Measurements from ENCODE around the gene CDC73. TPM values are rescaled to one million over a fixed set of nuclear protein-coding genes. Genes with fewer than 3 reads are reported as not detected.

Gene CDC73
- total RNA-seq, 2 experiments from 2014 or later: 65.4 to 66.5 TPM

DNA sequence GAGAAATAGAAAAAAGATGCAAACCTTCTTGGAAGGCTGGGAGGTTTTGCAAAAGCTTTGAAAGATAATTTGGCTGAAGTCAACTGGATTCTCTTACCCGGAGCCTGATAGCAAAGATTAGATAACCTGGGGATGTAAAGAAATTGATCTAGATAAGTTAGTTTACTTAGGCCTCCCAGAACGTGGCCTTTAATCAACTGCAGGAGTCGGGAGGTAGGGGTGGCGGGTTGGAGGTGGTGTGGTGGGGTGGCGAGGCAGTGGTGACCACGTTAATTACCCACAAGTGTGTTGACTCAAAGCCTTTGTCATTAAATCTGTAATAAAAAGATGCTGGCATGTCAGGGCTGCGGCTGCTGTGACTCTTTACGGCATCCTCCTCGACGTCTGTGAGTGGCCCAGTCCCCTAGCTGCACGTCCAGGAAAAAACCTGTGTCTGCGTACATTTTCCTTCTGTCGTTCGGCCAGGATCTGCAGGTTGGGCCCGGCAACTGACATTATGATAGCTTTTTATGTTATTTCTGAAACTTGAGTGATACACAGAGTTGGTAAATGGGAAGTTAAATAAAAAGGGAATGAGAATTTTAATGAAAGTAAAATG lies 115.6 kb downstream of the CDC73 start:
- H3K36me3 ChIP-seq (ENCODE audit: insufficient read depth, low read length): peaks cover 48% of the 10 kb centered on the region
- no peak overlapping the region for H3K4me3 Mint-ChIP-seq
- ATAC-seq (ENCODE audit: poor library complexity) (no peak), DNase-seq (no peak)
- no peaks in the 10 kb centered on the region for H3K9me3 Mint-ChIP-seq
- no peaks in the 10 kb centered on the region for H3K27me3 ChIP-seq (ENCODE audit: control insufficient read depth in 1 of 2, insufficient read depth in 2 of 2, low read length in 2 of 2)
- H3K4me1 ChIP-seq (ENCODE audit: insufficient read depth, low read length): peaks cover 9% of the 10 kb centered on the region
- no peaks in the 10 kb centered on the region for H3K27me3 Mint-ChIP-seq
- H3K9me3 ChIP-seq (ENCODE audit: control insufficient read depth in 1 of 2, insufficient read depth in 1 of 2, low read length in 2 of 2): peaks cover 0 to 15% of the 10 kb centered on the region in 2 experiments
- intact Hi-C loops (cut with DNase I, micrococcal nuclease): no loop called here
- TF ChIP-seq, protein P1, sequence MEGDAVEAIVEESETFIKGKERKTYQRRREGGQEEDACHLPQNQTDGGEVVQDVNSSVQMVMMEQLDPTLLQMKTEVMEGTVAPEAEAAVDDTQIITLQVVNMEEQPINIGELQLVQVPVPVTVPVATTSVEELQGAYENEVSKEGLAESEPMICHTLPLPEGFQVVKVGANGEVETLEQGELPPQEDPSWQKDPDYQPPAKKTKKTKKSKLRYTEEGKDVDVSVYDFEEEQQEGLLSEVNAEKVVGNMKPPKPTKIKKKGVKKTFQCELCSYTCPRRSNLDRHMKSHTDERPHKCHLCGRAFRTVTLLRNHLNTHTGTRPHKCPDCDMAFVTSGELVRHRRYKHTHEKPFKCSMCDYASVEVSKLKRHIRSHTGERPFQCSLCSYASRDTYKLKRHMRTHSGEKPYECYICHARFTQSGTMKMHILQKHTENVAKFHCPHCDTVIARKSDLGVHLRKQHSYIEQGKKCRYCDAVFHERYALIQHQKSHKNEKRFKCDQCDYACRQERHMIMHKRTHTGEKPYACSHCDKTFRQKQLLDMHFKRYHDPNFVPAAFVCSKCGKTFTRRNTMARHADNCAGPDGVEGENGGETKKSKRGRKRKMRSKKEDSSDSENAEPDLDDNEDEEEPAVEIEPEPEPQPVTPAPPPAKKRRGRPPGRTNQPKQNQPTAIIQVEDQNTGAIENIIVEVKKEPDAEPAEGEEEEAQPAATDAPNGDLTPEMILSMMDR (IDR thresholded peaks at IDR 0.05): no peak
- H3K4me3 ChIP-seq (ENCODE audit: low read length): no peak overlapping the region
- H3K27ac Mint-ChIP-seq: no peak overlapping the region
- ChIA-PET CTCF (no interaction called here), POLR2A (no interaction called here)
- peaks cover 86% of the 10 kb centered on the region for H3K36me3 Mint-ChIP-seq (ENCODE audit: low read depth)
- no peak overlapping the region for H3K27ac ChIP-seq (ENCODE audit: low read depth in 1 of 2, low read length in 2 of 2)
- H3K4me1 Mint-ChIP-seq (ENCODE audit: low read depth): peaks cover 32% of the 10 kb centered on the region

- H3K27ac ChIP-seq (ENCODE audit: low read depth in 1 of 2, low read length in 2 of 2): no peak overlapping the region
- no peak overlapping the region for H3K27ac Mint-ChIP-seq
- no peaks in the 10 kb centered on the region for H3K27me3 ChIP-seq (ENCODE audit: control insufficient read depth in 1 of 2, insufficient read depth in 2 of 2, low read length in 2 of 2)
- no peaks in the 10 kb centered on the region for H3K9me3 Mint-ChIP-seq
- no peak for ATAC-seq (ENCODE audit: poor library complexity)
- peaks cover 86% of the 10 kb centered on the region for H3K36me3 Mint-ChIP-seq (ENCODE audit: low read depth)
- H3K4me3 ChIP-seq (ENCODE audit: low read length): no peak overlapping the region
- POLR2A ChIA-PET: no interaction called here
- H3K4me3 Mint-ChIP-seq: no peak overlapping the region
- peaks cover 0 to 17% of the 10 kb centered on the region in 2 experiments for H3K9me3 ChIP-seq (ENCODE audit: control insufficient read depth in 1 of 2, insufficient read depth in 1 of 2, low read length in 2 of 2)
- intact Hi-C loops (cut with DNase I, micrococcal nuclease): no loop called here
- CTCF ChIA-PET: no interaction called here
- DNase-seq: no peak
- TF ChIP-seq, protein P1 (IDR thresholded peaks at IDR 0.05): no peak
- peaks cover 32% of the 10 kb centered on the region for H3K4me1 Mint-ChIP-seq (ENCODE audit: low read depth)
- H3K27me3 Mint-ChIP-seq: no peaks in the 10 kb centered on the region
- peaks cover 36% of the 10 kb centered on the region for H3K36me3 ChIP-seq (ENCODE audit: insufficient read depth, low read length)
- peaks cover 9% of the 10 kb centered on the region for H3K4me1 ChIP-seq (ENCODE audit: insufficient read depth, low read length)
Observed at GRCh38 chr1:193240609-193241008, 118.8 kb downstream of the CDC73 start.

GRCh38 chr1:193241132-193241827 lies 119.4 kb downstream of the CDC73 start:
- H3K27me3 Mint-ChIP-seq: no peaks in the 10 kb centered on the region
- Histone ChIP-seq H3K4me1 (ENCODE audit: insufficient read depth, low read length) (peaks cover 9% of the 10 kb centered on the region), H3K27me3 (ENCODE audit: control insufficient read depth in 1 of 2, insufficient read depth in 2 of 2, low read length in 2 of 2) (no peaks in the 10 kb centered on the region), H3K9me3 (ENCODE audit: control insufficient read depth in 1 of 2, insufficient read depth in 1 of 2, low read length in 2 of 2) (peaks cover 0 to 17% of the 10 kb centered on the region in 2 experiments), H3K27ac (ENCODE audit: low read depth in 1 of 2, low read length in 2 of 2) (no peak overlapping the region), H3K36me3 (ENCODE audit: insufficient read depth, low read length) (peaks cover 29% of the 10 kb centered on the region), H3K4me3 (ENCODE audit: low read length) (no peak overlapping the region)
- H3K36me3 Mint-ChIP-seq (ENCODE audit: low read depth): peaks cover 86% of the 10 kb centered on the region
- POLR2A ChIA-PET: no interaction called here
- ATAC-seq (ENCODE audit: poor library complexity) (no peak), DNase-seq (peak in 2 of 14 experiments; percentile 5 to 38)
- no peak overlapping the region for H3K4me3 Mint-ChIP-seq
- H3K9me3 Mint-ChIP-seq: no peaks in the 10 kb centered on the region
- CTCF ChIA-PET: no interaction called here
- H3K27ac Mint-ChIP-seq: no peak overlapping the region
- intact Hi-C loops (cut with DNase I, micrococcal nuclease): no loop called here
- TF ChIP-seq, protein P1 (IDR thresholded peaks at IDR 0.05): no peak
- H3K4me1 Mint-ChIP-seq (ENCODE audit: low read depth): peaks cover 32% of the 10 kb centered on the region
